ENCODE results near the gene QSER1. TPM values are rescaled to one million over a fixed set of nuclear protein-coding genes. Genes with fewer than 3 reads are reported as not detected.

Gene QSER1
- total RNA-seq, 1 experiment from 2014 or later = 48.0 TPM

GRCh38 chr11:32893343-32894148, 935 bp downstream of the QSER1 start:
- DNase-seq (ENCODE audit: low read depth, low spot score) (no peak), ATAC-seq (peak; percentile 48)
- H4K20me1 ChIP-seq (ENCODE audit: insufficient read depth) = no peaks in the 10 kb centered on the region; the same call in 1 of the 2 replicates
- no peaks in the 10 kb centered on the region for H3K9me3 ChIP-seq (ENCODE audit: control insufficient read depth in 1 of 2, insufficient read depth in 1 of 2, low read depth in 1 of 2, low read length in 2 of 2)
- peak overlapping the region; percentile 86 for H3K27ac ChIP-seq (ENCODE audit: low read depth, low read length)
- peaks cover 0 to 21% of the 10 kb centered on the region in 2 experiments; a peak in 3 of 4 replicates for H3K4me1 ChIP-seq (ENCODE audit: control insufficient read depth in 1 of 2, insufficient read depth in 2 of 2, low read length in 2 of 2)
- BruUV-seq (replicated peaks) = TSS peak; percentile 22
- no peak overlapping the region for H2AFZ ChIP-seq (ENCODE audit: low read depth, low read length, poor library complexity, severe bottlenecking)
- H3K27me3 ChIP-seq (ENCODE audit: insufficient read depth, low read length) = no peaks in the 10 kb centered on the region
- peaks cover 55% of the 10 kb centered on the region for H3K79me2 ChIP-seq (ENCODE audit: insufficient read depth, low read length)
- TF ChIP-seq CEBPB (IDR thresholded peaks at IDR 0.05; ENCODE audit: low read depth) (no peak), ZNF274 (IDR thresholded peaks at IDR 0.05; ENCODE audit: low read depth, low read length) (no peak), ZFX (IDR thresholded peaks at IDR 0.05) (peak; percentile 90), EGR1 (IDR thresholded peaks at IDR 0.05; ENCODE audit: low read depth) (peak; percentile 34), EZH2 (IDR thresholded peaks at IDR 0.05) (no peak), POLR2AphosphoS5 (IDR thresholded peaks at IDR 0.05; ENCODE audit: low read depth, low read length) (no peak), CTCF (IDR thresholded peaks at IDR 0.05 in 2 of 3, conservative IDR thresholded peaks at IDR 0.05 in 1 of 3; ENCODE audit: borderline replicate concordance in 1 of 3, insufficient read depth in 1 of 3, low read depth in 2 of 3, low read length in 2 of 3) (peak; percentile 18 to 48 (median 46); a peak in 5 of 6 replicates), MAX (IDR thresholded peaks at IDR 0.05) (peak; percentile 41; the same call in 1 of the 2 replicates), RAD21 (IDR thresholded peaks at IDR 0.05; ENCODE audit: low read depth) (peak; percentile 29; the same call in 1 of the 2 replicates)
- H3K36me3 ChIP-seq (ENCODE audit: control insufficient read depth in 1 of 2, insufficient read depth in 2 of 2, low read length in 2 of 2) = no peaks in the 10 kb centered on the region
- peak overlapping the region; percentile 85 for H3K4me2 ChIP-seq (ENCODE audit: low read length)
- CTCF ChIA-PET = interaction anchor here (1.3 to 1.8 kb wide), 3 partner anchors 8 to 85 kb away, joined by 4 to 7 read pairs (median 4); no protein-coding TSS in a partner anchor
- no peaks in the 10 kb centered on the region for H3K9me2 ChIP-seq (ENCODE audit: insufficient read depth)
- RAD21 ChIA-PET (ENCODE audit: low non-redundant PET in 1 of 2, low total read pairs in 2 of 2, uncharacterized antibody in 2 of 2, unreplicated experiment in 2 of 2) = no interaction called here
- H3K4me3 ChIP-seq (replicated peaks in 1 of 2; ENCODE audit: low read depth in 1 of 2, low read length in 2 of 2) = peak overlapping the region; percentile 85 to 91
- peak overlapping the region; percentile 98 for H3K9ac ChIP-seq (ENCODE audit: low read length)
- POLR2A ChIA-PET = no interaction called here
- intact Hi-C loops (cut with micrococcal nuclease) = no loop called here
